Astrocyte (in vitro differentiated cells and primary cell): Measurements from ENCODE around the gene EML6. TPM values are rescaled to one million over a fixed set of nuclear protein-coding genes. Genes with fewer than 3 reads are reported as not detected.

Experiments used
- DNase-seq: peaks from one replicate; pipeline ENCODE4 v3.0.0-alpha.2; 2010; ENCODE audit warnings: low read depth
- FAIRE-seq: peaks from 2 replicates; lab custom pipeline; 2011; peaks lifted over from hg19 to GRCh38; lab: Jason Lieb, UNC
- H2AFZ ChIP-seq: 2 replicates; pipeline ENCODE4 v1.6.0; 2012; ENCODE audit warnings: low read depth, low read length, inconsistent platforms
- H3K27ac ChIP-seq: 2 replicates; pipeline ENCODE4 v1.5.1; 2011; ENCODE audit warnings: low read depth, low read length, inconsistent platforms
- H3K27me3 ChIP-seq: 2 replicates; pipeline ENCODE4 v1.6.0; 2011; ENCODE audit warnings: low read length, inconsistent platforms; ENCODE audit not compliant: insufficient read depth
- H3K36me3 ChIP-seq: 2 replicates; pipeline ENCODE4 v1.5.1; 2011; ENCODE audit warnings: low read length, inconsistent platforms; ENCODE audit not compliant: insufficient read depth
- H3K4me1 ChIP-seq: 2 replicates; pipeline ENCODE4 v1.5.1; 2011; ENCODE audit warnings: low read length, inconsistent platforms; ENCODE audit not compliant: insufficient read depth
- H3K4me2 ChIP-seq: 2 replicates; pipeline ENCODE4 v1.6.0; 2012; ENCODE audit warnings: low read length, inconsistent platforms
- H3K4me3 ChIP-seq: 2 replicates; pipeline ENCODE4 v1.5.1; 2011; ENCODE audit warnings: low read depth, mild to moderate bottlenecking, low read length, inconsistent platforms; ENCODE audit not compliant: insufficient read depth
- H3K79me2 ChIP-seq: 2 replicates; pipeline ENCODE4 v1.6.0; 2012; ENCODE audit warnings: mild to moderate bottlenecking, low read length, inconsistent platforms; ENCODE audit not compliant: insufficient read depth
- H3K9ac ChIP-seq: 2 replicates; pipeline ENCODE4 v1.6.0; 2012; ENCODE audit warnings: mild to moderate bottlenecking, low read length, inconsistent platforms
- H3K9me3 ChIP-seq: 2 replicates; pipeline ENCODE4 v1.5.1; 2012; ENCODE audit warnings: low read depth, mild to moderate bottlenecking, low read length, inconsistent platforms; ENCODE audit not compliant: insufficient read depth
- H4K20me1 ChIP-seq: 2 replicates; pipeline ENCODE4 v1.6.0; 2012; ENCODE audit warnings: low read length, inconsistent platforms; ENCODE audit not compliant: insufficient read depth
- H3K27ac Mint-ChIP-seq: one replicate; pipeline ENCODE4 v1.8.0; 2021; ENCODE audit warnings: mild to moderate bottlenecking, mixed read lengths; ENCODE audit not compliant: unreplicated experiment
- H3K27me3 Mint-ChIP-seq: one replicate; pipeline ENCODE4 v1.8.0; 2021; ENCODE audit warnings: low read depth, mixed read lengths; ENCODE audit not compliant: unreplicated experiment
- H3K36me3 Mint-ChIP-seq: one replicate; pipeline ENCODE4 v1.8.0; 2021; ENCODE audit warnings: low read depth, mixed read lengths; ENCODE audit not compliant: unreplicated experiment
- H3K4me1 Mint-ChIP-seq: one replicate; pipeline ENCODE4 v1.8.0; 2021; ENCODE audit warnings: low read depth, mixed read lengths; ENCODE audit not compliant: unreplicated experiment
- H3K4me3 Mint-ChIP-seq: one replicate; pipeline ENCODE4 v1.8.0; 2021; ENCODE audit warnings: mild to moderate bottlenecking, moderate library complexity, mixed read lengths; ENCODE audit not compliant: unreplicated experiment
- H3K9me3 Mint-ChIP-seq: one replicate; pipeline ENCODE4 v1.8.0; 2021; ENCODE audit warnings: mild to moderate bottlenecking, mixed read lengths; ENCODE audit not compliant: unreplicated experiment
- CTCF ChIP-seq: IDR thresholded peaks from 2 replicates; pipeline ENCODE4 v1.5.1; 2011; ENCODE audit warnings: low read depth, mild to moderate bottlenecking, inconsistent platforms, low read length, moderate library complexity; ENCODE audit not compliant: insufficient read depth
- EZH2 ChIP-seq: IDR thresholded peaks from 2 replicates; pipeline ENCODE4 v1.6.1; 2012; ENCODE audit warnings: mild to moderate bottlenecking, low read length, inconsistent platforms; ENCODE audit not compliant: insufficient read depth
- total RNA-seq: library from RNA; stranded (reverse); gene quantifications from 2 replicates; pipeline ENCODE4 v1.2.1, GENCODE V29; 2021

Gene EML6
- total RNA-seq, 1 donor from 2014 or later, result 0.23 TPM

GRCh38 chr2:54701029-54701428 lies 22.4 kb upstream of the EML6 start:
- no peaks in the 10 kb centered on the region for H3K9me3 ChIP-seq
- H2AFZ ChIP-seq, result no peak overlapping the region
- DNase-seq, result no peak
- H3K27ac ChIP-seq, result no peak overlapping the region
- no peaks in the 10 kb centered on the region for H3K27me3 Mint-ChIP-seq
- H3K4me3 ChIP-seq, result no peak overlapping the region
- no peak for FAIRE-seq
- H3K36me3 ChIP-seq, result no peaks in the 10 kb centered on the region
- no peak overlapping the region for H3K4me3 Mint-ChIP-seq
- no peaks in the 10 kb centered on the region for H3K4me1 ChIP-seq
- no peak overlapping the region for H3K4me2 ChIP-seq
- H3K9me3 Mint-ChIP-seq, result peaks cover 3% of the 10 kb centered on the region
- H3K27me3 ChIP-seq, result no peaks in the 10 kb centered on the region
- no peaks in the 10 kb centered on the region for H3K4me1 Mint-ChIP-seq
- H3K79me2 ChIP-seq, result no peaks in the 10 kb centered on the region
- H3K27ac Mint-ChIP-seq, result no peak overlapping the region
- no peak for TF ChIP-seq CTCF
- TF ChIP-seq EZH2, result no peak
- no peaks in the 10 kb centered on the region for H3K36me3 Mint-ChIP-seq
- H3K9ac ChIP-seq, result no peak overlapping the region
- no peaks in the 10 kb centered on the region for H4K20me1 ChIP-seq

- Histone ChIP-seq H3K4me2 (no peak overlapping the region), H3K27me3 (no peaks in the 10 kb centered on the region), H4K20me1 (no peaks in the 10 kb centered on the region), H3K27ac (no peak overlapping the region), H2AFZ (no peak overlapping the region), H3K79me2 (no peaks in the 10 kb centered on the region), H3K9ac (no peak overlapping the region), H3K4me3 (no peak overlapping the region), H3K36me3 (no peaks in the 10 kb centered on the region), H3K9me3 (no peaks in the 10 kb centered on the region), H3K4me1 (no peaks in the 10 kb centered on the region)
- Mint-ChIP-seq H3K4me3 (no peak overlapping the region), H3K4me1 (no peaks in the 10 kb centered on the region), H3K9me3 (no peaks in the 10 kb centered on the region), H3K36me3 (no peaks in the 10 kb centered on the region), H3K27me3 (peaks cover 9% of the 10 kb centered on the region), H3K27ac (no peak overlapping the region)
- DNase-seq (no peak), FAIRE-seq (no peak)
- TF ChIP-seq EZH2 (no peak), CTCF (no peak)
Measured at GRCh38 chr2:54704238-54704637, 19.2 kb upstream of the EML6 start.

GRCh38 chr2:54704688-54705605 lies 18.5 kb upstream of the EML6 start:
- H3K9ac ChIP-seq, result no peak overlapping the region
- no peaks in the 10 kb centered on the region for H3K9me3 Mint-ChIP-seq
- H3K36me3 ChIP-seq, result no peaks in the 10 kb centered on the region
- H3K27ac Mint-ChIP-seq, result no peak overlapping the region
- no peaks in the 10 kb centered on the region for H3K9me3 ChIP-seq
- no peak for TF ChIP-seq EZH2
- peak; percentile 55 for TF ChIP-seq CTCF
- no peaks in the 10 kb centered on the region for H3K4me1 Mint-ChIP-seq
- FAIRE-seq (peak; percentile 76), DNase-seq (peak; percentile 34)
- no peaks in the 10 kb centered on the region for H3K36me3 Mint-ChIP-seq
- no peaks in the 10 kb centered on the region for H3K27me3 ChIP-seq
- H3K4me1 ChIP-seq, result no peaks in the 10 kb centered on the region
- H2AFZ ChIP-seq, result no peak overlapping the region
- no peak overlapping the region for H3K4me3 ChIP-seq
- no peaks in the 10 kb centered on the region for H3K79me2 ChIP-seq
- no peak overlapping the region for H3K4me3 Mint-ChIP-seq
- no peaks in the 10 kb centered on the region for H4K20me1 ChIP-seq
- no peak overlapping the region for H3K4me2 ChIP-seq
- no peak overlapping the region for H3K27ac ChIP-seq
- peaks cover 13% of the 10 kb centered on the region for H3K27me3 Mint-ChIP-seq
